HCT116 (cell line): ENCODE data around the gene GIN1. TPM values are rescaled to one million over a fixed set of nuclear protein-coding genes. Genes with fewer than 3 reads are reported as not detected.

Experiments
- ATAC-seq: fragments of 200-7000 bp; cut with Tn5 transposase; 2 replicates; pipeline ENCODE4 v1.9.1; 2020; ENCODE audit warnings: mild to moderate bottlenecking, moderate library complexity
- BruUV-seq: library from RNA; stranded (reverse); fragments of 400-500 nt; replicated peaks from 2 replicates; lab custom pipeline; 2021; lab: Mats Ljungman, UMichigan
- CTCF ChIA-PET: fragments of 300-600 bp; sonication (Branson Sonifier 250); formaldehyde crosslinking; loops from one replicate; lab custom pipeline; 2021; ENCODE audit warnings: antibody characterized with exemption; lab: Charles Lee
- POLR2A ChIA-PET: fragments of 300-600, 350-600 bp; sonication (Branson Sonifier 250); formaldehyde crosslinking; loops from one replicate; lab custom pipeline; 2021; ENCODE audit warnings: antibody characterized with exemption; lab: Charles Lee
- RAD21 ChIA-PET, 2 experiments: fragments of 300-600 bp; sonication (Branson Sonifier 250); formaldehyde crosslinking; loops; one replicate each; lab custom pipeline; 2023; ENCODE audit warnings: low total read pairs in 2 of 2; ENCODE audit not compliant: uncharacterized antibody in 2 of 2, unreplicated experiment in 2 of 2, low non-redundant PET in 1 of 2; lab: Charles Lee
- DNase-seq: peaks from one replicate; pipeline ENCODE4 v3.0.0-alpha.2; 2010; ENCODE audit warnings: low read depth, low spot score
- H2AFZ ChIP-seq: fragments of 200-600 bp; shearing (Covaris generic), sonication (generic); 2 replicates; pipeline ENCODE4 v1.6.1; 2017; ENCODE audit warnings: low read depth, mixed run types, mixed read lengths, antibody characterized with exemption, low read length; ENCODE audit not compliant: poor library complexity, severe bottlenecking
- H3K27ac ChIP-seq: 2 replicates; pipeline ENCODE4 v1.5.1; 2012; ENCODE audit warnings: low read depth, low read length
- H3K27me3 ChIP-seq: fragments of 200-600 bp; sonication (generic); 2 replicates; pipeline ENCODE4 v1.6.1; 2016; ENCODE audit warnings: mixed run types, low read length, mixed read lengths; ENCODE audit not compliant: insufficient read depth
- H3K36me3 ChIP-seq, 2 experiments: fragments of 200-500 bp in 1 of 2; fragments of 200-600 bp in 1 of 2; sonication (Bioruptor generic) in 1 of 2; sonication (generic) in 1 of 2; 2 replicates each; pipeline versions ENCODE4 v1.5.1 to v1.6.1; 2014 to 2016; ENCODE audit warnings: low read length in 2 of 2, inconsistent platforms in 1 of 2, mixed read lengths in 1 of 2, mixed run types in 1 of 2; ENCODE audit not compliant: insufficient read depth in 2 of 2, control insufficient read depth in 1 of 2
- H3K4me1 ChIP-seq, 2 experiments: fragments of 200-600 bp in 1 of 2; sonication (generic) in 1 of 2; 2 replicates each; pipeline versions ENCODE4 v1.5.1 to v1.6.1; 2012 to 2017; ENCODE audit warnings: low read length in 2 of 2, inconsistent platforms in 1 of 2, mild to moderate bottlenecking in 1 of 2, mixed read lengths in 1 of 2, mixed run types in 1 of 2, moderate library complexity in 1 of 2; ENCODE audit not compliant: insufficient read depth in 2 of 2, control insufficient read depth in 1 of 2
- H3K4me2 ChIP-seq: fragments of 200-600 bp; sonication (generic); 2 replicates; pipeline ENCODE4 v1.6.1; 2017; ENCODE audit warnings: mixed run types, low read length, mixed read lengths
- H3K4me3 ChIP-seq, 2 experiments: fragments of 200-600 bp in 1 of 2; sonication (generic) in 1 of 2; replicated peaks in 1 of 2; 2 replicates each; pipeline ENCODE4 v1.5.1; 2011 to 2016; ENCODE audit warnings: low read length in 2 of 2, control low read depth in 1 of 2, low read depth in 1 of 2, mild to moderate bottlenecking in 1 of 2, mixed read lengths in 1 of 2, mixed run types in 1 of 2
- H3K79me2 ChIP-seq: fragments of 200-600 bp; sonication (generic); 2 replicates; pipeline ENCODE4 v1.6.1; 2017; ENCODE audit warnings: mild to moderate bottlenecking, mixed run types, low read length, moderate library complexity, mixed read lengths; ENCODE audit not compliant: insufficient read depth
- H3K9ac ChIP-seq: fragments of 200-600 bp; sonication (generic); 2 replicates; pipeline ENCODE4 v1.6.1; 2016; ENCODE audit warnings: low read length, mixed read lengths
- H3K9me2 ChIP-seq: fragments of 200-600 bp; sonication (generic), shearing (Covaris generic); 2 replicates; pipeline ENCODE4 v1.6.1; 2017; ENCODE audit warnings: mixed run types, mild to moderate bottlenecking, moderate library complexity; ENCODE audit not compliant: insufficient read depth
- H3K9me3 ChIP-seq, 2 experiments: fragments of 200-500 bp in 1 of 2; fragments of 200-600 bp in 1 of 2; sonication (Bioruptor generic) in 1 of 2; sonication (generic) in 1 of 2; 2 replicates each; pipeline ENCODE4 v1.6.1; 2014 to 2017; ENCODE audit warnings: low read length in 2 of 2, mixed read lengths in 2 of 2, inconsistent platforms in 1 of 2, low read depth in 1 of 2, mild to moderate bottlenecking in 1 of 2, mixed run types in 1 of 2, moderate library complexity in 1 of 2; ENCODE audit not compliant: control insufficient read depth in 1 of 2, insufficient read depth in 1 of 2
- H4K20me1 ChIP-seq: fragments of 200-600 bp; sonication (generic), shearing (Covaris generic); 2 replicates; pipeline ENCODE4 v1.6.1; 2017; ENCODE audit warnings: mixed run types, mild to moderate bottlenecking, moderate library complexity; ENCODE audit not compliant: insufficient read depth
- CBX3 ChIP-seq: IDR thresholded peaks from 2 replicates; pipeline ENCODE4 v1.6.1; 2012; ENCODE audit warnings: low read depth
- EZH2phosphoT487 ChIP-seq: fragments of 200-600 bp; IDR thresholded peaks from 2 replicates; pipeline ENCODE4 v1.6.1; 2018; ENCODE audit warnings: antibody characterized with exemption, borderline replicate concordance
- FOSL1 ChIP-seq: IDR thresholded peaks from 2 replicates; pipeline ENCODE4 v1.6.1; 2012; ENCODE audit warnings: low read depth
- MAX ChIP-seq: IDR thresholded peaks from 2 replicates; pipeline ENCODE4 v1.6.1; 2012
- SP1 ChIP-seq: IDR thresholded peaks from 2 replicates; pipeline ENCODE4 v1.6.1; 2012; ENCODE audit warnings: low read depth
- TCF7L2 ChIP-seq: IDR thresholded peaks from 2 replicates; pipeline ENCODE4 v1.7.0; 2011; ENCODE audit warnings: borderline replicate concordance, inconsistent platforms; ENCODE audit not compliant: insufficient read depth, insufficient read length; ENCODE audit errors: extremely low read depth
- YY1 ChIP-seq: IDR thresholded peaks from 2 replicates; pipeline ENCODE4 v1.6.1; 2011; ENCODE audit warnings: low read length, low read depth, moderate library complexity, mild to moderate bottlenecking; ENCODE audit not compliant: insufficient replicate concordance; ENCODE audit errors: extremely low read depth
- ZFX ChIP-seq: fragments of 450-650 bp; IDR thresholded peaks from 2 replicates; pipeline ENCODE4 v1.6.1; 2017
- ZNF274 ChIP-seq: fragments of 200-500 bp; sonication (Bioruptor generic); IDR thresholded peaks from 2 replicates; pipeline ENCODE4 v1.6.1; 2014; ENCODE audit warnings: mild to moderate bottlenecking, low read depth, low read length, inconsistent platforms
- intact Hi-C: fragments of 100-400 bp; cut with micrococcal nuclease; formaldehyde crosslinking; loops from 2 replicates; pipeline ENCODE4 v1.10.0; 2022
- total RNA-seq: library from RNA; stranded (reverse); gene quantifications from one replicate; pipeline ENCODE4 v1.2.1, GENCODE V29; 2021; ENCODE audit not compliant: unreplicated experiment

Gene GIN1
- total RNA-seq, 1 experiment from 2014 or later: 11.0 TPM

GRCh38 chr5:103110403-103110802, 9.5 kb downstream of the GIN1 start:
- no peak for ATAC-seq
- BruUV-seq: no TSS peak
- no peak overlapping the region for H3K9ac ChIP-seq
- no peaks in the 10 kb centered on the region for H3K27me3 ChIP-seq
- RAD21 ChIA-PET: no interaction called here
- H2AFZ ChIP-seq: no peak overlapping the region
- no peaks in the 10 kb centered on the region for H3K4me1 ChIP-seq
- peaks cover 33% of the 10 kb centered on the region for H3K79me2 ChIP-seq
- no peak for DNase-seq
- intact Hi-C loops: no loop called here
- no peaks in the 10 kb centered on the region for H4K20me1 ChIP-seq
- no peaks in the 10 kb centered on the region for H3K9me2 ChIP-seq
- POLR2A ChIA-PET: no interaction called here
- no peaks in the 10 kb centered on the region for H3K9me3 ChIP-seq
- no peak overlapping the region for H3K4me3 ChIP-seq
- CTCF ChIA-PET: no interaction called here
- no peak overlapping the region for H3K4me2 ChIP-seq
- no peak overlapping the region for H3K27ac ChIP-seq
- H3K36me3 ChIP-seq: no peaks in the 10 kb centered on the region
- TF ChIP-seq SP1: no peak

GRCh38 chr5:103109277-103109676, 10.7 kb downstream of the GIN1 start:
- no peak for TF ChIP-seq EZH2phosphoT487
- no peak for TF ChIP-seq YY1
- no peak for TF ChIP-seq TCF7L2
- TF ChIP-seq FOSL1: no peak
- TF ChIP-seq CBX3: no peak
- no peak for TF ChIP-seq ZFX
- TF ChIP-seq ZNF274: no peak
- no peak for TF ChIP-seq MAX
- H3K27ac ChIP-seq: no peak overlapping the region
- H3K36me3 ChIP-seq: no peaks in the 10 kb centered on the region
- no peak overlapping the region for H3K4me3 ChIP-seq
- RAD21 ChIA-PET: no interaction called here
- peaks cover 22% of the 10 kb centered on the region for H3K79me2 ChIP-seq
- POLR2A ChIA-PET: no interaction called here
- CTCF ChIA-PET: no interaction called here
- H3K4me1 ChIP-seq: no peaks in the 10 kb centered on the region
- H3K4me2 ChIP-seq: no peak overlapping the region
- BruUV-seq: no TSS peak
- no peaks in the 10 kb centered on the region for H3K9me2 ChIP-seq
- no peak for ATAC-seq
- H3K27me3 ChIP-seq: no peaks in the 10 kb centered on the region
- no peaks in the 10 kb centered on the region for H4K20me1 ChIP-seq
- H3K9ac ChIP-seq: no peak overlapping the region
- intact Hi-C loops: no loop called here
- no peak overlapping the region for H2AFZ ChIP-seq
- no peaks in the 10 kb centered on the region for H3K9me3 ChIP-seq
- DNase-seq: no peak
